SJCRH30 (cell line): ENCODE data around the gene NOP16. TPM values are rescaled to one million over a fixed set of nuclear protein-coding genes. Genes with fewer than 3 reads are reported as not detected.

Source experiments
- DNase-seq, 2 experiments: peaks; one replicate each; pipeline ENCODE4 v3.0.0-alpha.2; 2015 to 2020
- H3K27ac ChIP-seq: fragments of 250-450 bp; sonication (Bioruptor Pico); 2 replicates; pipeline ENCODE4 v1.5.1; 2020; ENCODE audit warnings: mild to moderate bottlenecking, moderate library complexity
- H3K27me3 ChIP-seq: fragments of 250-450 bp; sonication (Bioruptor Pico); 2 replicates; pipeline ENCODE4 v1.5.1; 2020; ENCODE audit warnings: mild to moderate bottlenecking, moderate library complexity
- H3K36me3 ChIP-seq: fragments of 250-450 bp; sonication (Bioruptor Pico); 2 replicates; pipeline ENCODE4 v1.5.1; 2020; ENCODE audit warnings: mild to moderate bottlenecking, moderate library complexity
- H3K4me1 ChIP-seq: fragments of 250-450 bp; sonication (Bioruptor Pico); 2 replicates; pipeline ENCODE4 v1.5.1; 2020; ENCODE audit warnings: mild to moderate bottlenecking, moderate library complexity
- H3K4me3 ChIP-seq: fragments of 250-450 bp; sonication (Bioruptor Pico); 2 replicates; pipeline ENCODE4 v1.5.1; 2020; ENCODE audit warnings: mild to moderate bottlenecking, moderate library complexity
- H3K9me3 ChIP-seq: fragments of 250-450 bp; sonication (Bioruptor Pico); replicated peaks from 2 replicates; pipeline ENCODE4 v1.5.1; 2020; ENCODE audit warnings: mild to moderate bottlenecking, moderate library complexity
- total RNA-seq: library from RNA; depleted of rRNA; stranded (reverse); fragments of >200 nt; shearing (Covaris generic); gene quantifications from 2 replicates; pipeline ENCODE4 v1.2.3, GENCODE V29; 2014; rRNA removed

NOP16 gene
- total RNA-seq, 1 experiment from 2014 or later, result 52.9 TPM

GRCh38 chr5:176341325-176342157 is 46.9 kb downstream of the NOP16 start:
- Histone ChIP-seq H3K27me3 (no peaks in the 10 kb centered on the region), H3K27ac (no peak overlapping the region), H3K36me3 (peaks cover 27% of the 10 kb centered on the region), H3K4me3 (no peak overlapping the region), H3K9me3 (no peaks in the 10 kb centered on the region), H3K4me1 (no peaks in the 10 kb centered on the region)
- DNase-seq, result no peak

GRCh38 chr5:176339304-176339703 is 49.1 kb downstream of the NOP16 start:
- peaks cover 17% of the 10 kb centered on the region for H3K36me3 ChIP-seq
- no peaks in the 10 kb centered on the region for H3K27me3 ChIP-seq
- H3K4me3 ChIP-seq, result no peak overlapping the region
- no peaks in the 10 kb centered on the region for H3K4me1 ChIP-seq
- no peaks in the 10 kb centered on the region for H3K9me3 ChIP-seq
- DNase-seq, result no peak
- H3K27ac ChIP-seq, result no peak overlapping the region

GRCh38 chr5:176337913-176338312 is 50.5 kb downstream of the NOP16 start:
- H3K9me3 ChIP-seq, result 0 out of 2 replicates have a peak, but pooled peaks cover under 1% of the 10 kb centered on the region
- H3K27me3 ChIP-seq, result no peaks in the 10 kb centered on the region
- no peaks in the 10 kb centered on the region for H3K4me1 ChIP-seq
- DNase-seq, result no peak
- H3K36me3 ChIP-seq, result peaks cover 20% of the 10 kb centered on the region
- no peak overlapping the region for H3K27ac ChIP-seq
- H3K4me3 ChIP-seq, result no peak overlapping the region

- Histone ChIP-seq H3K27ac (no peak overlapping the region), H3K4me3 (no peak overlapping the region), H3K36me3 (peaks cover 18% of the 10 kb centered on the region), H3K9me3 (0 out of 2 replicates have a peak, but pooled peaks cover 3% of the 10 kb centered on the region), H3K4me1 (no peaks in the 10 kb centered on the region), H3K27me3 (no peaks in the 10 kb centered on the region)
- DNase-seq, result no peak
Observed at GRCh38 chr5:176334031-176334770, 54.2 kb downstream of the NOP16 start.

Other genes with a start within 250 kb of the NOP16 start
- 28.9 and 31.5 TPM in 2 replicates for gene SIMC1, start 150.2 kb downstream of the NOP16 start, total RNA-seq
- 119 TPM in 2 replicates for gene KIAA1191, start 26.8 kb downstream of the NOP16 start, total RNA-seq
- 5.7 and 6.5 TPM in 2 replicates for gene ARL10, start 23.1 kb downstream of the NOP16 start, total RNA-seq
- gene HIGD2A, start 153 bp upstream of the NOP16 start, total RNA-seq, result 170 and 175 TPM in 2 replicates
- 28.3 and 29.6 TPM in 2 replicates for gene CLTB, start 27.9 kb upstream of the NOP16 start, total RNA-seq
- gene FAF2, start 59.8 kb upstream of the NOP16 start, total RNA-seq, result 51.7 and 52.5 TPM in 2 replicates
- 24.2 and 29.0 TPM in 2 replicates for gene RNF44, start 148.8 kb upstream of the NOP16 start, total RNA-seq
- gene CDHR2, start 160.7 kb upstream of the NOP16 start, total RNA-seq, result not detected in 2 replicates
- 6.5 and 6.9 TPM in 2 replicates for gene GPRIN1, start 221.6 kb upstream of the NOP16 start, total RNA-seq
- not detected in 2 replicates for gene SNCB, start 241.9 kb upstream of the NOP16 start, total RNA-seq
- gene EIF4E1B, start 242.1 kb upstream of the NOP16 start, total RNA-seq, result not detected in 2 replicates